ENCODE results near the gene TACC2. TPM values are rescaled to one million over a fixed set of nuclear protein-coding genes. Genes with fewer than 3 reads are reported as not detected.
"Not testable (repeated sequence)": the region's sequence is repeated elsewhere in the genome, so short reads cannot be mapped to it uniquely, and the experiment has no call there.

The TACC2 gene
- total RNA-seq, 6 experiments from 2014 or later: 16.2 to 21.1 (median 18.8) TPM

DNA sequence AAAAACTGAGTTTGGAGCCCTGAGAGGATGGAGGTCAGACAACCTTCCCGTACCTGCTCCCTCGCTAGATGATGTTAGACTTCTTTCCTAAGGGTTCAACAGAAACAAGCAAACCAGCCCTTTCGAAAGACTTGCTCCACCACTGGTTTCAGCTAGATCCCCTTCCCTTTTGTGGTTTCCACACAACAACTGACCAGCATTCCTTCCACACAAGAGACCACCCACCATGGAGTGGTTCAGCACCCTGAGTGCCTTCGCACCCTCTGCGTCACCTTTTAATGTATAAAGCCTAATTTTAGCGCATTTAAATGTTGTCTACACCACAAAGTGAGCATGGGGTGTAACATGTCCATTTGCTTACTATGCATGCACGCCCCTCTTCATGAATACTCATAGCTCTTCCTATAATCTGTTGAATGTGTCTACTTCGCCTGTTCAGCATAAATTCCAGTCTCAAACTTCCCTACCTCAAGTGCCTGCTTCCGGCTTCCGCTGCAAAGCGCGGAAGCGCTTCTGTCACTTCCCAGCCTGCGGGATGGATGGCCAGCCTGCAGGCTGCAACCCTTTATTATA, 69.0 kb downstream of the TACC2 start:
- ATAC-seq (no peak), DNase-seq (no peak)
- no peak for TF ChIP-seq POLR2A (IDR thresholded peaks at IDR 0.05)
- TF ChIP-seq, protein P1, sequence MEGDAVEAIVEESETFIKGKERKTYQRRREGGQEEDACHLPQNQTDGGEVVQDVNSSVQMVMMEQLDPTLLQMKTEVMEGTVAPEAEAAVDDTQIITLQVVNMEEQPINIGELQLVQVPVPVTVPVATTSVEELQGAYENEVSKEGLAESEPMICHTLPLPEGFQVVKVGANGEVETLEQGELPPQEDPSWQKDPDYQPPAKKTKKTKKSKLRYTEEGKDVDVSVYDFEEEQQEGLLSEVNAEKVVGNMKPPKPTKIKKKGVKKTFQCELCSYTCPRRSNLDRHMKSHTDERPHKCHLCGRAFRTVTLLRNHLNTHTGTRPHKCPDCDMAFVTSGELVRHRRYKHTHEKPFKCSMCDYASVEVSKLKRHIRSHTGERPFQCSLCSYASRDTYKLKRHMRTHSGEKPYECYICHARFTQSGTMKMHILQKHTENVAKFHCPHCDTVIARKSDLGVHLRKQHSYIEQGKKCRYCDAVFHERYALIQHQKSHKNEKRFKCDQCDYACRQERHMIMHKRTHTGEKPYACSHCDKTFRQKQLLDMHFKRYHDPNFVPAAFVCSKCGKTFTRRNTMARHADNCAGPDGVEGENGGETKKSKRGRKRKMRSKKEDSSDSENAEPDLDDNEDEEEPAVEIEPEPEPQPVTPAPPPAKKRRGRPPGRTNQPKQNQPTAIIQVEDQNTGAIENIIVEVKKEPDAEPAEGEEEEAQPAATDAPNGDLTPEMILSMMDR (IDR thresholded peaks at IDR 0.05): no peak
- no peak overlapping the region for H3K27ac ChIP-seq
- peaks cover 0 to 3% (median 1%) of the 10 kb centered on the region in 4 donors for H3K4me1 ChIP-seq
- H3K9me3 ChIP-seq: no peaks in the 10 kb centered on the region
- WGBS (ENCODE audit: insufficient coverage, low coverage, low lambda C conversion rate, missing lambda C conversion rate): 86% methylated on average over 14 of the region's 14 CpGs
- H3K27me3 ChIP-seq: no peaks in the 10 kb centered on the region
- no peak overlapping the region for H3K4me3 ChIP-seq
- intact Hi-C loops (cut with DNase I): loop anchor here (10.0 kb wide), 1 partner anchor 57 kb away; no protein-coding TSS in a partner anchor
- no peaks in the 10 kb centered on the region for H3K36me3 ChIP-seq

DNA sequence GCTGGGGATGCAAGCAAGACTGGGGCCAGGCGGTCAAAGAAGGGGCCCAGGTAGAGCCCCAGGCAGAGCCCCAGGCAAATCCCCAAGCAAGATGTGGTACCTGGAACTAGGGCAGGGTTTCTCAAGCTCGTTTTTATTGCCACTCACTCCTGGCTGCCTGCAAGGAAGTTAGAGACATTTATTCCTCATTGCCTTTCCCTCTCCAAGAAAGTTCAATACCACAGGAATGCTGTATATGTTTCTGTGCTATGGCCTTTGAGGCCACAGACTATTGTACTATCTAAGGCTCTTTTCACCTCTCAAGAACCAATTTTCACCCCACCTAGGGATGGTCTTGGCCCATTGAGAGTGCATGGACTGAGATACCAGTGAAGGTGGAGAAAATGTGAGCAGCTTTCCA, 71.3 kb downstream of the TACC2 start:
- ATAC-seq (no peak), DNase-seq (no peak)
- Histone ChIP-seq H3K4me3 (no peak overlapping the region), H3K27ac (no peak overlapping the region), H3K36me3 (no peaks in the 10 kb centered on the region), H3K9me3 (no peaks in the 10 kb centered on the region), H3K4me1 (peaks cover 0 to 11% (median 2%) of the 10 kb centered on the region in 4 donors), H3K27me3 (no peaks in the 10 kb centered on the region)
- 50% methylated on average over 2 of the region's 2 CpGs for WGBS (ENCODE audit: insufficient coverage, low coverage, low lambda C conversion rate, missing lambda C conversion rate)
- TF ChIP-seq, protein P1 (IDR thresholded peaks at IDR 0.05): no peak
- no peak for TF ChIP-seq POLR2A (IDR thresholded peaks at IDR 0.05)
- intact Hi-C loops (cut with DNase I): no loop called here

DNA sequence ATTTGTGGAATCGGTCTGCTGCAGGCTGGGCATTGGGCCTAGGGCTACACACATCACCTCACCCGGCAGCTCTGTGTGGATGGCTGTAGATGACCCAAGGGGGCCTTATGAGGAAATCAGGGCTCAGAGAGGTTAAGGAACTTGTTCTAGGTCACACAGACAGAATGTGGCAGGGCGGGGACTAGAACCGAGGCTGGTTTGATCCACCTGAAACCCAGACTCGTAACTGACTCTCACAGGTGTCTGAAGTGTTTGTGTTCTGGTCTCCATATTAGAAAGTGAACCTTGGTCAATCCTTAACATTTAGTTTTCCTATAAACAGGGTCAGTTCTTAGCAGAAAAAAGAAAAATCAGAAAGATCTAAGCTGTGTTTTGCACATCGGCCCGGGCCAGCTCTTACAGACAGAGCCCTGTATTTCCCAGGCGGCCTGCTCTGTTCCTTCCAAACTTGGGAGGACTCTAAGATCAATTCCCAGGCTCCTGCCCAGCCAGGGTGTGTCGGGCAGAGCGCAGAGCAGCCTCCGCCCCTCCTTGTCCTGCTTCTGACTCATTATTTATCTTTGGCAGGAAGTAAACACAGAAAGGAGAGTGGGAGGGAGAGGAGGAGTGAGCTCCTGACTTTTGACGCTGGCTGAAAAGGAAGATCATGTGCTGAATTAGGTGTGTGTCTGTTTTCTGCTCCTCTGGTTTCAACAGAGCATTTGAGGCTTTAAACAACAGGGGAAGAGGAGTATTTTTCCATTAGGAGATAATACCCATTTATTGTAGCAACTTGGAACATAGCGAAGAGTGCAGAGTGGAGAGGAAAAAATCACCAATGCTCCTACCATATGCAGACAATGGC, 74.1 kb downstream of the TACC2 start:
- Histone ChIP-seq H3K4me1 (peaks cover 0 to 11% (median 2%) of the 10 kb centered on the region in 4 donors), H3K9me3 (no peaks in the 10 kb centered on the region), H3K27ac (peak overlapping the region; percentile 73 to 82 (median 79)), H3K4me3 (no peak overlapping the region), H3K27me3 (no peaks in the 10 kb centered on the region), H3K36me3 (no peaks in the 10 kb centered on the region)
- TF ChIP-seq, protein P1 (IDR thresholded peaks at IDR 0.05): no peak
- peak; percentile 26 for TF ChIP-seq POLR2A (IDR thresholded peaks at IDR 0.05)
- 35% methylated on average over 13 of the region's 13 CpGs for WGBS (ENCODE audit: insufficient coverage, low coverage, low lambda C conversion rate, missing lambda C conversion rate)
- DNase-seq (peak; percentile 76 to 86 (median 83)), ATAC-seq (peak; percentile 99 to 100 (median 100))
- intact Hi-C loops (cut with DNase I): no loop called here

DNA sequence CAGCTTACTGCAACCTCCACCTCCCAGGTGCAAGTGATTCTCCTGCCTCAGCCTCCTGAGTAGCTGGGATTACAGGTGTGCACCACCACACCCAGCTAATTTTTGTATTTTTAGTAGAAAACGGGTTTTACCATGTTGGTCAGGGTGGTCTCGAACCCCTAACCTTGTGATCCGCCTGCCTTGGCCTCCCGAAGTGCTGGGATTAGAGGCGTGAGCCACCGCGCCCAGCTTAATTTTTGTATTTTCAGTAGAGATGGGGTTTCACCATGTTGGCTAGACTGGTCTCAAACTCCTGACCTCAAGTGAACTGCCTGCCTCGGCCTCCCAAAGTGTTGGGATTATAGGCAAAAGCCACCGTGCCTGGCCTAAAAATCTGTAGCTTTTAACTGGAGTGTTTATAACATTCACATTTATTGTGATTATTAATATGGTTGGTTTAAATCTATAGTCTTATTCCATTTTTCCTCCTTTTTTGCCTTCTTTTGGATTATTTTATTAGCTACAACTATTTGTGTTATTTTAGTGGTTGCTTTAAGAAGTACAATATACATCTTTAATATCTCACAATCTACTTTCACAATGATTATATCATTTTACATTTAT, 77.5 kb downstream of the TACC2 start:
- H3K27me3 ChIP-seq: not testable (repeated sequence)

More for the DNA sequence above, 77.5 kb downstream of the TACC2 start:
- WGBS (ENCODE audit: insufficient coverage, low coverage, low lambda C conversion rate, missing lambda C conversion rate): 90% methylated on average over 2 of the region's 9 CpGs
- H3K27ac ChIP-seq; intact Hi-C loops (cut with DNase I); H3K36me3 ChIP-seq; H3K9me3 ChIP-seq; ATAC-seq; H3K4me3 ChIP-seq; DNase-seq: not testable (repeated sequence)
- H3K4me1 ChIP-seq: peaks cover 0 to 11% (median 2%) of the 10 kb centered on the region in 4 donors
